Measurements from ENCODE around the gene BPI.
"Not testable (repeated sequence)": the region's sequence is repeated elsewhere in the genome, so short reads cannot be mapped to it uniquely, and the experiment has no call there.

Gene BPI

DNA sequence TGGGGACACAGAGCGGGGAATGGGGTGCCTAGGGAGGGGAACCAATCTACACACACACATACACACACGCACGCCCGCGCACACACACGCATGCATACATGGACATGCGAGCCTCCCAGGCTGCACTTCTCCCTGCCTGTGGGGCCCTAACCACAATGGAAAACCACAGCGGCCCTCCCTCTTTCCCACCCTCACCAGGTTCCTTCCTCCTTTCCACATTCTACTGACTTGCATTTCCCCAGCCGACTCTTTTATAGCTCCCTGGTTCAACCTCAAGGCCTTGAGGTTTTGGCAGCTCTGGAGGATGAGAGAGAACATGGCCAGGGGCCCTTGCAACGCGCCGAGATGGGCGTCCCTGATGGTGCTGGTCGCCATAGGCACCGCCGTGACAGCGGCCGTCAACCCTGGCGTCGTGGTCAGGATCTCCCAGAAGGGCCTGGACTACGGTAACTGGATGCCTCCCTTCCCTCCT lies at the start of gene BPI:
Gene BPI (plus strand): TSS at position 249 of the 472 bp plus-strand sequence. CDS start 68 bp downstream, at position 317.
- Histone ChIP-seq H3K36me3 (ENCODE audit: insufficient read depth, low read length) (no peaks in the 10 kb centered on the region), H2AFZ (ENCODE audit: low read depth, low read length) (no peak within 1 kb of the TSS), H3K27ac (ENCODE audit: low read length) (no peak within 1 kb of the TSS), H4K20me1 (ENCODE audit: insufficient read depth, low read length) (peaks cover 9% of the 10 kb centered on the region), H3K4me3 (ENCODE audit: low read depth in 1 of 2, low read length in 2 of 2) (no peak within 1 kb of the TSS), H3K4me2 (ENCODE audit: insufficient read depth, low read length) (peak within 1 kb of the TSS; percentile 12), H3K79me2 (ENCODE audit: insufficient read depth, low read length) (no peaks in the 10 kb centered on the region), H3K27me3 (ENCODE audit: insufficient read depth, low read length, poor library complexity) (peaks cover 31% of the 10 kb centered on the region), H3K4me1 (ENCODE audit: insufficient read depth, low read length) (peaks cover 14% of the 10 kb centered on the region), H3K9me3 (ENCODE audit: insufficient read depth, low read length, severe bottlenecking) (no peaks in the 10 kb centered on the region), H3K9ac (ENCODE audit: low read depth, low read length) (no peak within 1 kb of the TSS)
- peak; percentile 89 for ATAC-seq (ENCODE audit: insufficient read depth, low read depth)
- TF ChIP-seq EZH2 (IDR thresholded peaks at IDR 0.05; ENCODE audit: borderline replicate concordance, low read depth, low read length, severe bottlenecking) = no peak
- TF ChIP-seq, protein P1, sequence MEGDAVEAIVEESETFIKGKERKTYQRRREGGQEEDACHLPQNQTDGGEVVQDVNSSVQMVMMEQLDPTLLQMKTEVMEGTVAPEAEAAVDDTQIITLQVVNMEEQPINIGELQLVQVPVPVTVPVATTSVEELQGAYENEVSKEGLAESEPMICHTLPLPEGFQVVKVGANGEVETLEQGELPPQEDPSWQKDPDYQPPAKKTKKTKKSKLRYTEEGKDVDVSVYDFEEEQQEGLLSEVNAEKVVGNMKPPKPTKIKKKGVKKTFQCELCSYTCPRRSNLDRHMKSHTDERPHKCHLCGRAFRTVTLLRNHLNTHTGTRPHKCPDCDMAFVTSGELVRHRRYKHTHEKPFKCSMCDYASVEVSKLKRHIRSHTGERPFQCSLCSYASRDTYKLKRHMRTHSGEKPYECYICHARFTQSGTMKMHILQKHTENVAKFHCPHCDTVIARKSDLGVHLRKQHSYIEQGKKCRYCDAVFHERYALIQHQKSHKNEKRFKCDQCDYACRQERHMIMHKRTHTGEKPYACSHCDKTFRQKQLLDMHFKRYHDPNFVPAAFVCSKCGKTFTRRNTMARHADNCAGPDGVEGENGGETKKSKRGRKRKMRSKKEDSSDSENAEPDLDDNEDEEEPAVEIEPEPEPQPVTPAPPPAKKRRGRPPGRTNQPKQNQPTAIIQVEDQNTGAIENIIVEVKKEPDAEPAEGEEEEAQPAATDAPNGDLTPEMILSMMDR (IDR thresholded peaks at IDR 0.05; ENCODE audit: borderline replicate concordance, extremely low read depth, low read length, poor library complexity, severe bottlenecking) = no peak
- peak; percentile 62 for DNase-seq

DNA sequence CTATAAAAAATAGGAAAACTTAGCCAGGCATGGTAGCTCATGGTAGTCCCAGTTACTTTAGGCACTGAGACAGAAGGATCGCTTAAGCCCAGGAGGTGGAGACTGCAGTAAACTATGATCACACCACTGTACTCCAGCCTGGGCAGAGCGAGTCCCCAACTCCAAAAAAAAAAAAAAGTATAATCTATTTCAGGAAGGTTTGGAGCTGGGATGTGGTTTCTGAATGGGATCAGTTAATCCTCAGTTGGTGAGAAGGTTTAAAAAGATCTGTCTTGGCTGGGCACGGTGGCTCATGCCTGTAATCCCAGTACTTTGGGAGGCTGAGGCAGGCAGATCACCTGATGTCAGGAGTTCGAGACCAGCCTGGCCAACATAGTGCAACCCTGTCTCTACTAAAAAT lies 49.3 kb upstream of the BPI start:
- H2AFZ ChIP-seq (ENCODE audit: low read depth, low read length); ATAC-seq (ENCODE audit: insufficient read depth, low read depth); H3K27me3 ChIP-seq (ENCODE audit: insufficient read depth, low read length, poor library complexity); H3K4me2 ChIP-seq (ENCODE audit: insufficient read depth, low read length); H3K36me3 ChIP-seq (ENCODE audit: insufficient read depth, low read length); H4K20me1 ChIP-seq (ENCODE audit: insufficient read depth, low read length); H3K27ac ChIP-seq (ENCODE audit: low read length); H3K4me3 ChIP-seq (ENCODE audit: low read depth in 1 of 2, low read length in 2 of 2); H3K9ac ChIP-seq (ENCODE audit: low read depth, low read length); H3K9me3 ChIP-seq (ENCODE audit: insufficient read depth, low read length, severe bottlenecking); H3K79me2 ChIP-seq (ENCODE audit: insufficient read depth, low read length); H3K4me1 ChIP-seq (ENCODE audit: insufficient read depth, low read length); DNase-seq: not testable (repeated sequence)

DNA sequence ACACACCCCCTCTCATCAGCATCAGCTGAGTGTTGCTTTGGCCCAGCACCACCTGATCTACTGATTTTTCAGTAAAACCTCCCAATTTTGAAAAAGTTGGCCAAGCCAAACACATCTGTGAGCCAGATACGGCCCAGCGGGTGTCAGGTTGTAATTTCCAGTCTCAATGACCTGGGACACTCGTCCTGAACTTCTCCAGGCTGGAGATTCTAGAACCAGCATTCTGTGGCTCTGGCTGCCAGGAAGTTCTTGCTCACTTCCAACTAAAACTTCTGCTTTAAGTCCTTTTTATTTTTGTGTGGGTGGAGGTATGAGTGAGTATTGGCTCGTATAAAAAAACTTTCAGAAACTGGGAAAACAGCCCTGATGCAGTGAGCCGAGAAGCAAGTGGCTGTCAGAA lies 48.6 kb upstream of the BPI start:
- ATAC-seq (ENCODE audit: insufficient read depth, low read depth) (no peak), DNase-seq (no peak)
- no peaks in the 10 kb centered on the region for H3K27me3 ChIP-seq (ENCODE audit: insufficient read depth, low read length, poor library complexity)
- H3K27ac ChIP-seq (ENCODE audit: low read length) = no peak overlapping the region
- no peaks in the 10 kb centered on the region for H3K9me3 ChIP-seq (ENCODE audit: insufficient read depth, low read length, severe bottlenecking)
- H3K4me3 ChIP-seq (ENCODE audit: low read depth in 1 of 2, low read length in 2 of 2) = no peak overlapping the region
- no peaks in the 10 kb centered on the region for H3K36me3 ChIP-seq (ENCODE audit: insufficient read depth, low read length)
- H3K9ac ChIP-seq (ENCODE audit: low read depth, low read length) = no peak overlapping the region
- no peaks in the 10 kb centered on the region for H4K20me1 ChIP-seq (ENCODE audit: insufficient read depth, low read length)
- no peak overlapping the region for H2AFZ ChIP-seq (ENCODE audit: low read depth, low read length)
- H3K4me2 ChIP-seq (ENCODE audit: insufficient read depth, low read length) = no peak overlapping the region
- H3K79me2 ChIP-seq (ENCODE audit: insufficient read depth, low read length) = no peaks in the 10 kb centered on the region
- H3K4me1 ChIP-seq (ENCODE audit: insufficient read depth, low read length) = no peaks in the 10 kb centered on the region
- TF ChIP-seq, protein P1 (IDR thresholded peaks at IDR 0.05; ENCODE audit: borderline replicate concordance, extremely low read depth, low read length, poor library complexity, severe bottlenecking) = no peak
- TF ChIP-seq EZH2 (IDR thresholded peaks at IDR 0.05; ENCODE audit: borderline replicate concordance, low read depth, low read length, severe bottlenecking) = no peak

DNA sequence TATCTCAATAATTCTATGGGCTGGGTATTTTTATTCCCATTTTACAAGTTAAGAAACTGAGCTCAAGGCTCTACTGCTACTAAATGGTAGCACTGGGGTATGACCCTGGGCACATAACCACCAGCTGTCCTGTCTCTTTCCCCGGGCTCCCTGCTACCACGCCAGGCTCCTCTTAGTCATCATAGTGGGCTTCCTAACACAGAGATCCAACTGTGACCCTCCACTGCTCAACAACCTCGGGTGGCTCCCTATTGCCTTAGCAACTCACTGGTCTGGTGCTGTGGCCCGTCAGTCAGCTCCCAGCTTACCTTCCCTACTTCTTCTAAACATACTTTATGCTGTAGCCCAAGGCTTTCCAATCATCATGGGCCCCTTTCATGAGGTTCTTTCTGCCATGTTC lies 47.9 kb upstream of the BPI start:
- Histone ChIP-seq H4K20me1 (ENCODE audit: insufficient read depth, low read length) (no peaks in the 10 kb centered on the region), H3K9ac (ENCODE audit: low read depth, low read length) (no peak overlapping the region), H3K9me3 (ENCODE audit: insufficient read depth, low read length, severe bottlenecking) (no peaks in the 10 kb centered on the region), H3K4me2 (ENCODE audit: insufficient read depth, low read length) (no peak overlapping the region), H3K4me1 (ENCODE audit: insufficient read depth, low read length) (no peaks in the 10 kb centered on the region), H3K27me3 (ENCODE audit: insufficient read depth, low read length, poor library complexity) (no peaks in the 10 kb centered on the region), H3K27ac (ENCODE audit: low read length) (no peak overlapping the region), H3K79me2 (ENCODE audit: insufficient read depth, low read length) (no peaks in the 10 kb centered on the region), H3K36me3 (ENCODE audit: insufficient read depth, low read length) (no peaks in the 10 kb centered on the region), H3K4me3 (ENCODE audit: low read depth in 1 of 2, low read length in 2 of 2) (no peak overlapping the region), H2AFZ (ENCODE audit: low read depth, low read length) (no peak overlapping the region)
- ATAC-seq (ENCODE audit: insufficient read depth, low read depth) (no peak), DNase-seq (no peak)
- TF ChIP-seq EZH2 (IDR thresholded peaks at IDR 0.05; ENCODE audit: borderline replicate concordance, low read depth, low read length, severe bottlenecking) = no peak
- TF ChIP-seq, protein P1 (IDR thresholded peaks at IDR 0.05; ENCODE audit: borderline replicate concordance, extremely low read depth, low read length, poor library complexity, severe bottlenecking) = no peak

Data from DND-41 (cell line).